Right ventricle myocardium superior (tissue), 1 donor: ENCODE measurements around the gene P2RX1. TPM values are rescaled to one million over a fixed set of nuclear protein-coding genes. Genes with fewer than 3 reads are reported as not detected.

Experiments
- ATAC-seq: fragments of 200-7000 bp; cut with Tn5 transposase; one replicate; pipeline ENCODE4 v1.9.1; 2020; ENCODE audit warnings: mild to moderate bottlenecking; ENCODE audit not compliant: poor library complexity
- DNase-seq: peaks from one replicate; pipeline ENCODE4 v3.0.0-alpha.2; 2020
- intact Hi-C: fragments of 100-400 bp; cut with DNase I; formaldehyde crosslinking; loops from one replicate; pipeline ENCODE4 v1.11.2; 2022
- total RNA-seq: library from RNA; stranded (reverse); fragmentation: NEBNext Ultra II Directional; extraction: Animal tissue kit (Norgen Biotek cat#: 25700); gene quantifications from one replicate; pipeline ENCODE4 v1.2.1, GENCODE V29; 2021
- donor health status: DM: no; HTN: yes; CAD: no; lungs with severe emphysema.

P2RX1 gene
- total RNA-seq, 1 donor from 2014 or later = 0.08 TPM

GRCh38 chr17:3847165-3847670 is 69.0 kb downstream of the P2RX1 start:
- ATAC-seq (no peak), DNase-seq (no peak)
- intact Hi-C loops = no loop called here

Other genes starting within 250 kb of the P2RX1 start
- 149 TPM for gene TAX1BP3, start 247.9 kb downstream of the P2RX1 start, total RNA-seq
- gene EMC6, start 247.7 kb downstream of the P2RX1 start, total RNA-seq = 64.6 TPM
- gene P2RX5, start 220.3 kb downstream of the P2RX1 start, total RNA-seq = 13.0 TPM
- gene HASPIN, start 192.6 kb downstream of the P2RX1 start, total RNA-seq = 0.13 TPM
- 14.8 TPM for gene ITGAE, start 115.3 kb downstream of the P2RX1 start, total RNA-seq
- 13.8 TPM for gene NCBP3, start 70.2 kb downstream of the P2RX1 start, total RNA-seq
- gene CAMKK1, start 23.4 kb downstream of the P2RX1 start, total RNA-seq = 4.0 TPM
- gene ATP2A3, start 48.0 kb upstream of the P2RX1 start, total RNA-seq = 6.0 TPM
- gene ZZEF1, start 226.6 kb upstream of the P2RX1 start, total RNA-seq = 32.1 TPM
- 7.0 TPM for gene CYB5D2, start 226.7 kb upstream of the P2RX1 start, total RNA-seq